ENCODE data around the gene PLCB3. TPM values are rescaled to one million over a fixed set of nuclear protein-coding genes. Genes with fewer than 3 reads are reported as not detected.

PLCB3 gene
- 18.0 TPM for total RNA-seq

DNA sequence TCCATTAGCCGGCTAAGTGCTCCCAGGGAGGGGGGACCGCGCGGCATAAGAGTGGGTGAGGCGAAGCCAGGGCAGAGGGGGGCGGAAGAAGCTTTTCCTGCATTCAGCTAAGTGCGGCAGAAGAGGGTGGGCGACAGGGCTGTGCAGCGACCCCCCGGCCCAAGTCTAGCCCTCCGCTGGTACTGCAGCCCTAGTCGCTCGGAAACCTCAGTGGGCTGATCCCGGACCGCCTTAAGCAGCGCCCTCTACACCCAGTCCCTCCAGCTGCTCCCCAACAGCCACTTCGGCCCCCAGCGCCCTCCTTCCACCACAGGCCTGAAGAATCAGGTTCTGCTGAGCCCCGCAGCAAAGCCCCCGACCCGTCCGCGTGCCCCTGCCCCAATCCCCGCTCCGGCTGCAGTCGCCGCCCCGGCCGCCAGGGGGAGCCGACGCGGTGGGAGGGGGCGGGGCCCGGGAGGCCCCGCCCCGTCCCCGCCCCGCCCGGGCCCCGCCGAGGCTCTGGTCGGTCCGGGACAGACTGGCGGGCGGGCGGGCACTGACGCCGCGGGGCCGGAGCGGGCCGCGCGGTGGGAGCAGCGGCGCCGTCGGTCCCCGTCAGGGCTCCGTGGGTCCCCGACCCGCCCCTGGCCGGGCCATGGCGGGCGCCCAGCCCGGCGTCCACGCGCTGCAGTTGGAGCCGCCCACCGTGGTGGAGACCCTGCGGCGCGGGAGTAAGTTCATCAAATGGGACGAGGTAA lies at the start of gene PLCB3:
Gene PLCB3 (plus strand): TSS at position 515 of the 737 bp plus-strand sequence. CDS start 120 bp downstream, at position 635.

DNA sequence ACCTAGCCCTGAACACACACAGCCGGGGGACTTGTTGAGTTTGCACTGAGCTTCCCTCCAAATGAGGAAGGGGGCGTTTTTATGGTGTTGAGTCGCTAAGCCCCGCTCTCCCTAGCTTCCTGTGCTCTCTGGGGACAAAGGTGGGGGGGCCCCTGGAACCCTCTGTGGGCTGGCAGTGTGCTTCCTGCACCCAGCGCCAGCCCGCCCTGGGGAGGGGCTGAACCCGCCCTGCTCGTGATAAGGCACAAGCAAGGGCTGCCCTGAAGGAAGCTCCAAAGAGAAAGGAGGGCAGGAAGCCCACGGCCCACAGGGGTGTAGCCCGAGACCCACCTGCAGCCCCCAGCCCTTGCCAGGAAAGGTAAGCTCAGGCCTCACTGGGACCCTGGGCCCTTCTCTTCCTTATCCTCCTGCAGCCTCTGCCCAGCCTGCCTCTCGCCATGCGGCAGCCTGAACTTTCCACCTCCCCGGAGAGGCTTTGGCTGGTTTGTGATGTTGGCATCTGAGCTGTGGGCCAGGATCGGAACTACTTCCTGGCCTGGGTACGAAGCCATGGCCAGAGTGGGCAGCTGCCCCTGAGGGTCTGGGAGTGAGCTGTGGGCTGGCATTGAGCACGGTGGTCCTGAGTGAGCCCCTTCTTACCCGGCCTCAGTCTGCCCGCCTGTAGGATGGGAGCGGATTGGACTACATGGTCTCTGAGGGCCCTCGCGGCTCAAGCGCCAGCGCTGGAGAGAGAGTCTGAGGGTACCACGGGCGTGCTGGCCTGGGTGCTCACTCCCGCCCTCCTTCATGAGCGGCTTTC lies 44.7 kb upstream of the PLCB3 start, which contains the start of gene FERMT3:
Gene FERMT3 (plus strand): TSS at position 265 of the 799 bp plus-strand sequence. CDS start 644 bp downstream, outside the sequence.

DNA sequence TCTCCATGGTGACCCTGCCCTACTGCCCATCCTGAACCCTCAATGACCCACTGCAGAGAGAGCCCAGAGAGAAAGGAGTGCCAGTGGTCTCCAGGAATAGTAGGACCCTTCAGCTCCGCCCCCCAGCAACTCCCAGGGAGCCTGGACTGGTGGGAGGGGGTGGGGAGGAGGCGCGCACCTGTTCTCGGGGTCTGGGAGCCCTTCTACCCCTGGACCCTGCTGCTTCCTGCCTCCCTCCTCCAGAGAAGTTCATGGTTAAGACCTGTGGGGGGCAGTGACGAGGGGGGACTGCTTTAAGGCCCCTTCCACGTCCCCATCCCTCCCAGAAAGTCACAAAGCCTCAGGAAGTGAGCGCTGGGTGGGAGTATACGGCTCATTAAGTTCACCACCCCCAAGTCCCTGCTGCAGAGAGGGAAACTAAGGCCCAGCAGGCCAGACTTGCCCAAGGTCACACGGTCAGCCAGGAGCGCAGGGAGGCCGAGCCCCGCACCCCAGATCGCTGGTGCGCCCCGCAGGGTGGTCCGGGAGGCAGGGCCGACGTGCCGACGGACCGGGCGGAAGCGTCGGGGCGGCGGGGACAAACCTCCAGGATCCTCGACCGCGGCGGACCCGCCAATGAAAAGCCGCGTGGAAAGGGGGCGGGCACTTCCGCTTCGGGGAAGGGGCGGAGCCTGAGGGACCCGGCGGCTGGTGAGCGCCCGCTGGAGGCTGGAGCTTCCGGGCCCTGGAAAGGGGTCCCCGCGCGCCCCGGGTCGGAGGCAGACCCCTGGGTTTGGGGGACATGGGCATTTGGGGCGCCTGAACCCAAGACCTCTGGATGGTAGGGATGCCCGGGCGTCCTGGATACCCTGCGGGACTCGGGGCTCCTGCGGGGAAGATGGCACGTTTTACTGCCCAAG lies 25.5 kb upstream of the PLCB3 start, which contains the start of the genes NUDT22 and TRPT1:
Gene NUDT22 (plus strand): TSS at position 667 of the 899 bp plus-strand sequence. CDS start 379 bp downstream, outside the sequence.
Gene TRPT1 (minus strand): TSS at position 579 of the 899 bp plus-strand sequence. CDS start 326 bp downstream, at position 253.

DNA sequence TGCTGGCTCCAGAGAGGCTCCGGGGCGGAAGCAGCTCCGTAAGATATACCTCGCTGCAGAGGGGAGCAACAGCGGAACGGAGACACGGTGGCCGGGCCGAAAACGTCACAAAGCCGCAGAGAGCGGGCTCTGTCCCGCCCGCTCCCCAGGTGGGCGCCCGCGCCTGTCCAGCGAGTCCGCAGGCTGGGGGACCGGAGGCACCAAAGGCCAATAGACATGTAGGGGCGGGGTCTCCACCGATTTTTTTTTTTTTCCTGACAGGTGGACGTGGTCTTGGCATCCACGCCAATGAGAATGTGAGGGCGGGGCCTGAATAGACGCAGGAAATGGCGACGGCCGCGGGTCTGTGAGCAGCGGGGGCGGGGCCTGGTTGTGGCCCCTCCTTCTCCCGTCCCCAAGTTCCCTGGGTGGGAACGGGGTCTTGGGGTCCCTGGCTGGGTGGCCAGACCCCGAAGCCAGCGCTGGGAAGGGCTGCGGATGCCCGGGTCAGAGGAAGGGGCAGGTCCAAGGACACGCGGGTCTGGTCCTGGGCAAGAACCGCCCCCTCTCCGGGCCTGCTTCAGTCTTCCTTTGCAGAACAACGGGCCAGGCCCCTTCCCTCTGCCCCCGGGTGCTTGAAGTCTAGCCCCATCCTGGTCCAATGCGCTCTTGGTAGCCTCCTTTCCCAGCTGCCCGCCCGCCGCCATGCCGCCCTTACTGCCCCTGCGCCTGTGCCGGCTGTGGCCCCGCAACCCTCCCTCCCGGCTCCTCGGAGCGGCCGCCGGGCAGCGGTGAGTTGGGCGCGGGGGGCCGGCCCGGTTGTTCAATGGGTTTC lies 21.0 kb upstream of the PLCB3 start, which contains the start of gene DNAJC4:
Gene DNAJC4 (plus strand): TSS at position 378 of the 814 bp plus-strand sequence. CDS start 307 bp downstream, at position 685.

DNA sequence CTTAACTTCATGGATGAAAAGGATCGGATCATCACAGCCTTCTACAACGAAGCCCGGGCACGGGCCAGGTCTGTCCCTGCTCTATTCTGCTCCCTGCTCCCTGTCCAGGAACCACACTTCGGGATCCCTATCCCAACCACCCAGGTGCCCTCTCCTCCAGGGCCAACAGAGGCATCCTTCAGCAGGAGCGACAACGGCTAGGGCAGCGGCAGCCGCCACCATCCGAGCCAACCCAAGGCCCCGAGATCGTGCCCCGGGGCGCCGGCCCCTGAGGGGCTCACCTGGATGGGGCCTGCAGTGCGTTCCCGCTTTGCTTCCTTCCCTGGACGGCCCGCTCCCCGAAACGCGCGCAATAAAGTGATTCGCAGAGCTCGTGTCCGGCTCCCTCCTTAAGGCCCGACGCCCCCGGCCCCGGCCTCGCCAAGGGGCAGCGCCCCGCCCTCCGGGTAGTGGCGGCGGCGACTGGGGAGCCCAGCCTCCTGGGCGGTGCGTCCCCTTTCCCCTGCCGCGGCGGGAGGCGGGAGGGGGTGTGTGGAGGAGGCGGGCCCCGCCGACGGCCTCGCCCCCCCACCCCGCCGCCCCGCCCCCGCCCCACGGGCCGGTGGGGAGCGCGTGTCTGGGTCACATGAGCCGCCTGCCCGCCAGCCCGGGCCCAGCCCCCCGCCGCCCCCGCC lies 17.3 kb upstream of the PLCB3 start, which contains the start of gene VEGFB:
Gene VEGFB (plus strand): TSS at position 672 of the 674 bp plus-strand sequence. CDS start 250 bp downstream, outside the sequence.

DNA sequence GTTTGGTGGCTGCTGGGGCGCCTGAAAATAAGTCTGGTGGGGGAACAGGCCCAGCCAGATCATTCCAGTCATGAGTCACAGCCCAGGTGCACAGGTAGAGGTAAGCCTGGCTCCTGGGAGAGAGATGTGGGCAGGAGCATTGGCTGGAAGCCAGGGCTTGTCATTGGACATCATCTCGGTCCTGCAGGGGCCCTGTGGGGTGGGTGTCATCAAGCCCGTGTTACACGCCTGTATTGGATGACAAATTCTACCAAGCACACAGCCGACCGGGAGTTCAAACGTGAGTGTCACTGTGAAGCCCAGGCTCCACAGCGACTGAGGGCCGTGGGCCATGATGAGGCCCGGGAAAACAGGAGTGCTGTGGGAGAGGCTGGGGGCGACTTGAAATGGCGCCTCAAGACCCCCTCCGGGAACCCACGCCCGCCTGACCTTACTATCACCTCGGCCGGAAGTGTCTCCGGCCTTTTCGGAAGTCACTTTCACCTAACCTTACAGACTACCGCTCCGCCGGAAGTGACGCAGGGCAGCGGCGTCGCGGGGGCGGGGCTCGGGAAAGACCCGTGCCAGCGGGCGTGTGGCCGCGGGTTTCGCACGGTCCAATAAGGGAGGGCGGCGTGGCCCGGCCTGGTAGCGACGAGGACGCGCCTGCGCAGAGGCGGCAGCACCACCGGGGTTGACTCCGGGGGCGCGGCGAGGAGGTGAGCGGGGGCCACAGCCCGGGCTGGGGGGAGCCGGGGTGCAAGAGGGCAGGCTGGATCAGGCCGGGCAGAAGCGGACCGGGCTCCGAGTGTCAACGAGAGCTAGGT lies 10.7 kb upstream of the PLCB3 start, which contains the start of gene FKBP2:
Gene FKBP2 (plus strand): TSS at position 661 of the 806 bp plus-strand sequence. CDS start 1,293 bp downstream, outside the sequence.

DNA sequence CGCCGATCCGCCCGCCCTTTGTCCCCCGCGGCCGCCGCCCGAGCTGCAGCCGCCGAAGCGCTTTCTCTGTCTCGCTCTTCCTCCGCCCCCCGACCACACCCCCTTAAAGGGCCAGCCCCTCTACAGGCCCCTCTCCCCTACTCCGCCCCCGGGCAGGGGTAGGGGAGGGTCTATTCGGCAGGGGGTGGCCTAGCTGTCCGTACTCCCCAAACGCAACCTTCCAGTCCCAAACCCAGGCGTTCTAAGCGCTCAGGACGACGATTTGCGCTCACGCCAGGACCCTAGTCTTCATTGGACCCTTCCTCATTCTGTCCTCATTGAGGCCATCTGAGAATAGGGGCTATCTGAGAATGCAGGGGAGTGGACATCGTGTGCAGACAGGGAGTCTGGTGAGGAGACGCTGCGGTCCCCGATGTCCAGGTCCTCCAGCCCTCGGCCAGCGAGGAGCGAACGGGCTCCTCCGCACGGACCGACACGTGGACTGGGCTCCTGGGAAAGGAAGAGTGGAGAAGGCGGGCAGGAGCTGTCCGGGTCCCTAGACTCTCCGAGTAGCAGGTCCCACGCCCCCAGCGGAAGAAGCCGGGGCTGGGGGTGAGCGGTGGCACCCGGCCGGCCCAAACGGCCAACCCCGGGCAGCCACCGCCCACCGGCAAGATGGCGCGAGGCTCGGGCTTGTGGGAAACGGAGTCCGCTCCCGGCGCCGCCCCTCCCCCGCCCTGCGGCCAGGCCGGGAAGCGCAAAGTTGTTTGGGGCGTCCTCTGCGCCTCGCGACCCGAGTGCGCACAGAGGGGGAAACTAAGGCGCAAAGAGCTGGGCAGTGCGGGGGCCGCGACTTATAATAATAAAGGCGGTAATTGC lies 4.2 kb upstream of the PLCB3 start, which contains the start of gene PPP1R14B:
Gene PPP1R14B (minus strand): TSS at position 73 of the 858 bp plus-strand sequence. CDS start 270 bp downstream, outside the sequence.

DNA sequence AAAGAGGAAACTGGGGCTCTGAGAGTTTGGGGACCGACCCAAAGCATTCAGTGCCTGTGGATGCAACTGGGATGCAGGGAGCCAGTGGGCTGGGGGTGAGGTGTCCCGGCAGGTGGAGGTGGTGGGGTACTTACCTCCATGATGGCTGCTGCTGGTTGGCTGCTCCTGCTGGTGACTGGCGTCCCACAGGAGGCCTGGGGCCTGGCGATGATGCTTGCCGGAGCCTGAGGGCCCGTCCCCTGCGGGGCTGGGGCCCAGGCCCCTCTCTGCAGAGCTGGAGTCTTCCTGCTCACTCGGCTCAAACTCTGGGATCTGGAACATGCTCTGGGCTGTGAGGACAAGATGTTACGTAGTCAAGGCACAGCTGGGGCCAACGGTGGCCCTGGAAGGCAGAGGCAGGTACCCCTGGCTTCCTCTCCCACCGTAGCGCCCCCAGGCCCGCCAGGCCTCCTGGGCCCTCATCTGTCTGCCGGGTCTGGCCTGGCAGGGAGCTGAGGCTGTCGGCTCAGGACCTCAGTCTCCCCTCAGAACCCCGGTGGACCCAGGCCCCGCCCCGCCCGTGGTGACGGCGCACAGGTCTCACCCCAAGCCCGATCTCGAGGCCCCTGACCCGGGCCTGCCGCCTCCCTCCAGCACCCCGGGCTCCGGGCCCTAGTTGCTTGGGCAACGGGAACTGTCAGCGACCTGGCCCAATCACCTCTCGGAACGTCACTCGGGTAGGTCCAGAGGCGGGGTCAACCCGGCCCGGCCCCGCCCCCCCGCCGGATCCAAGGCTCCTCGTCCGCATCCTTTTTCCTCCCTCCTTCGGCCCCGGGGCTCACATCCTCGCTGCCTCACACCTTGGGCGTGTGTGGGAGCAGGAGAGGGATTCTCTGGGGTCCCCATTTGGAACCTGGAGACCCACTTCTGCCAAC lies 33.0 kb downstream of the PLCB3 start, which contains the start of gene BAD:
Gene BAD (minus strand): TSS at position 618 of the 914 bp plus-strand sequence. CDS start 297 bp downstream, at position 321.

DNA sequence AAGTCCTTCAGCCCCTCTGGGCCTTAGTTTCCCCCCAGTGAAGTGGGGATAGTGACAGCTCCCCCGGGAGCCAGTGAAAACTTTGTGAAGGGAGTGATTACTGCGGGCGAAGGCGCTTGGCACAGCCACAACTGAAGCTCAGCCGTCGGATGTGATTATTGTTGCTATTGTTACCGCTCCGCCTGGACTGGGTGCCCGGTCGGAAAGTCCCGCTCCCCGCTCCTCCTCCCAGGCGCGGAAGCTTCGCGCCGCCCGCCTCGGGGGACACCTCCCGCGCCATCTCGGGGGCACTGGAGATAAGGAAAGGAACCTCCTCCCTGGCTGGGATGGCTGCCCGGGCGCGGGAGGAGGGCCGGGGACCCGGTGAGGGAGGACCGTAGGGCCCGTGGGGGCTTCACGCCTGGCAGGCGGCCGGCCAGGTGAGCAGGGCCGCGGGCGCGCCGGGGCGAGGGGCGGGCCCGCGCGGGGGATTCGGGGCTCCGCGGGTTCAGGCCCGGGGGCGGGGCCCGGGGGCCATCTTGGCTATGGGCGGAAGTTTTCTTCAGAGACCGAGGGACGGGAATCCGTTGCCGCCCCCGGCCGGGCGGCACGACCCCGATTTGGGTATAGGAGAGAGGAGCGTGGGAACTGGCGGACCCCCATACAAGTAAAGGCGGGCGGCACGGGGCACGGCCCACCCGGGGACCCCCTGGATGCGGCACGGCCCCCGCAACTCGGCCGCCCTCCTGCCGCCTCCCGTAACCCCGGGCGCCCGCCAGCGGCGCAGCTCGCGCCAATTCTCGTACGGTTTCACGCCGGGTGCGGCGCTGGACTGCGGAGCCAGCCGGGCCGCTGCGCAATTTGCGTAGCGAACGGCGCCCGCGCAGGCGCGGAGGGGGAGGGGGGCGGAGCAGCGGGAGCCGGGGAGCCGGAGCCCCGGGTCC lies 33.9 kb downstream of the PLCB3 start, which contains the start of gene GPR137:
Gene GPR137 (plus strand): TSS at position 887 of the 923 bp plus-strand sequence. CDS start 677 bp downstream, outside the sequence.

DNA sequence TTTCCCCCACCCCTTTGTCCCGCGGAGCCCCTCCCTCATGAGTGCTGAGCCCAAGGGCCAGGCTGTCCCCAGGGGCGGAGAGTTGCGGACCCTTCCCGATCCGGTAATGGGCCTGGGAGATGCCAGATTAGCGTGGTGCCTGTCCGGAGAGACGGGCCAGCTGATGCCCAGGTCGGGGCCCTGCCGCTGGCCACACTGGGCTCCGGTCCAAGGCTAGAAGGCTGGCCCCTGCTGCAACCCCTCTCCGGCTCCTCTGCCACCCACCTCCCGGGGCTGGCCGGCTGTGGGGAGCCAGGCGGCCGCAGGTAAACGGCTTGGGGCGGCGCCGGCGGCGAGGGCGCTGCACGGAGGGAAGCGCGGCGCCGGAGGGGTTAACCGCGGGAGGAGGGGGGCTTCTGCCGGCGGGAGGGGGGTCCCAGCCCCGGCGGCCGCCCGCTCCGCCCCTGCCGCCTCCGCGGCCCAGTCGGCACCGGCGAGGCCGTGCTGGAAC lies 40.0 kb downstream of the PLCB3 start, which contains the start of gene KCNK4:
Gene KCNK4 (plus strand): TSS at position 41 of the 490 bp plus-strand sequence. CDS start 1,717 bp downstream, outside the sequence.

DNA sequence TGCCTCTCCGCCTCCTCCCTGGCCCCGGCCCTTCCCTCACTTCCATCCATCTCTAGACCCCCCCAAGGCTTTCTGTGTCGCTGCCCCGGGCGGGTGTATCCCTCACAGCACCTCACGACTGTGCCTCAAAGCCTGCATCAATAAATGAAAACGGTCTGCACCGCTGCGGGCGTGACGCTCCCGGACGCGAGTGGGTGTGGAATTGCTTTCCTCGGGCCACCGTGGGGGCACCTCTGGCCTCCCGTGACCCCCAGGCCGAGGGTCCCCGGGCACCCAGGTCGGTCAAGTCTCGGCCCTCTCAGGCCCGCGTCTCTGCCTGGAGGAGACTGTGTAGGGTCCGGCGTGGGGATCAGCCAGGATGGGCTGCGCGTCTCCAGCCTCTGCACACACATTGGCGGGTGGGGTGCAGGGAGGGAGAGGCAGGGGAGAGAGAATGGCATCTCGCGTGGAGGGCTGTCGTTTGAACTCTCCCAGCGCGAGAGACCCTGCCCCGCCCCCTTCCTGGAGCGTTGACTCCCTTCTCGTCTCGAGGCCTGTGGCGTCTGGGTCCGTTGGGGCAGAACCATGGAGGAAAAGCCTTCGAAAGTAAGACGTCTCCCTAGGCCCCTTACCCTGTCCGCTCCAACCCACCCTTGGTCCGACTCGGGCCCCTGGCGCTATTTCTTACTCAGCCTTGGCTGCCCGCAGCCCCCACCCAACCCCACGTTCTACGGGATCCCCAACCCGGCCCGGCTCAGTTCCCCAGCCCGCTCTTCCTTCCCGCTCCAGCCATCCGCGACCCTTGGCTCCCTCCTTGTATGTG lies 48.7 kb downstream of the PLCB3 start, which contains the start of gene CATSPERZ:
Gene CATSPERZ (plus strand): TSS at position 512 of the 802 bp plus-strand sequence. CDS start 53 bp downstream, at position 565.

DNA sequence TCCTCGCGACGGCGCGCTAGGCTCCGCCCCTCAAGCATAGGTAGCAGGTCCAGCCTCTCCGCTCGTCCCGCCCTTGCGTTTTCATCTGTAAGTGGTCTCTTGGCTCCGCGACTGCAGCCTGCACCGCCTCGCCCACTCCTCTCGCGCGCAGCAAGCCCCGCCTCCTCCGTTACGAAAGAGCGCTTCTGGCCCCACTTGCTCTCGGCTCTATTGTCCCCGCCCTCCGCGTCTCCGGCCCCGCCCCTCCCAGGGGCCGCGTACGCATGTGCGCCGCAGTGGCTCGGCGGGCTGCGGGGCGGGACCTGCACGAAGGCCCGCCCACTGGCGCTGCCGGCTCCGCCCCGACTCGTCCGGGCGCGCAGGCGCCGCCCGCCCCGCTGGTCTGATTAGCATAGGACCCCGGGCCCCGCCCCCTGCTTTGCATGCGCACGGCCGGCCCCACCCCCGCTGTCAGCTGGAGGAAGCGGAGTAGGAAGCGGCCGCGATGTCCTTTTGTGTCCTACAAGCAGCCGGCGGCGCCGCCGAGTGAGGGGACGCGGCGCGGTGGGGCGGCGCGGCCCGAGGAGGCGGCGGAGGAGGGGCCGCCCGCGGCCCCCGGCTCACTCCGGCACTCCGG lies 53.9 kb downstream of the PLCB3 start, which contains the start of gene ESRRA:
Gene ESRRA (plus strand): TSS at position 450 of the 616 bp plus-strand sequence. CDS start 1,656 bp downstream, outside the sequence.

DNA sequence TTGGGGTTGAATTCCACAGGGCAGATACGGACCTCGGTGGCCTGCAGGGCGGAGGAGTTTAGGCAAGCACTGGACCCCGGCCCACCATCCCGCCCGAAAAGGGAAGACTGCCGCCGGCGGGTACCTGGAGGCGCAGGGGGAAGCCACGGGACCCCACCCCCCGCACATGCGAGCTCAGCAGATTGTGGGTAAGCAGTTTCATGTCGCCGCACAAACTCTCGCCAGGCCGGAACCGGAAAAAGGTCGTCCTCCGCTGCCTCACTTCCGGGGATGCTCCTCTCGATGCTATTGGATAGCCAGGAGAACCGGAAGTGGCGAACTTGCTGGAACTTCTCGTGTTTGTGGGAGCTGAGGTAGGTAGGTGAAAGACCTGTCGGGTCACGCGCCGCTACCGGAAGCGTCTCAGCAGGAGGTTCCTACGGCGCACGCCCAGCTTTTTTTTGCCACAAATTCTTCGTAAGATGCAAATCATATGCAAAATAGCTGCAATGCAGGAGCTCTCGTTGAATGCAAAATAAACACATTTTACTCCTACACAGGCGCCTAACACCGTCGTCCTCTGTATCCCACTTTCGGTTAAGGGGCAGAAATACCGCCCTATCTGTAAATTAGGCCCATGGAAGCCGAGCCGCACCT lies 66.1 kb downstream of the PLCB3 start, which contains the start of gene TRMT112:
Gene TRMT112 (minus strand): TSS at position 235 of the 636 bp plus-strand sequence. CDS start 33 bp downstream, at position 202.

Data from camera-type eye (tissue), 1 donor.